GM12891 (cell line): ENCODE measurements around the gene LMOD2.

Source experiments
- DNase-seq: peaks from one replicate; pipeline ENCODE4 v3.0.0; 2011; ENCODE audit warnings: low spot score; ENCODE audit not compliant: insufficient read length
- FAIRE-seq: peaks from 2 replicates; lab custom pipeline; 2011; peaks lifted over from hg19 to GRCh38; lab: Jason Lieb, UNC
- PAX5 ChIP-seq: IDR thresholded peaks from 2 replicates; pipeline ENCODE4 v1.6.1; 2011; ENCODE audit warnings: low read length, moderate library complexity, mild to moderate bottlenecking; ENCODE audit not compliant: insufficient read depth, severe bottlenecking
- POLR2A ChIP-seq: IDR thresholded peaks from 2 replicates; pipeline ENCODE4 v1.6.1; 2011; ENCODE audit warnings: low read depth, low read length, control low read depth
- POLR2AphosphoS5 ChIP-seq: IDR thresholded peaks from 2 replicates; pipeline ENCODE4 v1.6.1; 2011; ENCODE audit warnings: low read depth, low read length, control low read depth
- POU2F2 ChIP-seq: IDR thresholded peaks from 2 replicates; pipeline ENCODE4 v1.6.1; 2011; ENCODE audit warnings: low read depth, mild to moderate bottlenecking, control low read depth, low read length, moderate library complexity
- SPI1 ChIP-seq: IDR thresholded peaks from 2 replicates; pipeline ENCODE4 v1.6.1; 2011; ENCODE audit warnings: low read depth, low read length, control low read depth
- TAF1 ChIP-seq: IDR thresholded peaks from 2 replicates; pipeline ENCODE4 v1.6.1; 2011; ENCODE audit warnings: low read depth, low read length, control low read depth

The LMOD2 gene

DNA sequence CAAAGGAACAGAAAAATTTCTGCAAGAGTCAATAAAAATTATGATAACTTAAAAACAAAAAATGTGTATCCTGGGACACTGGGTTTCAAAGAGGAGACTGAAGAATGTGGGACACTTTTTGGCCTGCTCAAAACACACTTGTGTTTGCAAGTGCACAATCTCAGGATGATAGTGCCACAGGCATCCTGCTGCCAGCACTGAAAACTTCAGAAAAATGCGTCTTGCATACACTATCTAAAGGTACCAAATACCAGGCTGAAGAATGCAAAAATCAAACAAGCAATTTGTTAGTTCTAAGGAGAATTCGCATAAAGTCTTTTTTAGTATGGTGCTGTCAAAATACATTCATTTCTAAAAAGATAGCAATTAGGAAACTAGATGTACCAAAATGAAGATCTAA is 55.0 kb downstream of the LMOD2 start:
- no peak for TF ChIP-seq POLR2AphosphoS5
- no peak for TF ChIP-seq TAF1
- no peak for TF ChIP-seq PAX5
- no peak for TF ChIP-seq SPI1
- no peak for TF ChIP-seq POU2F2
- no peak for TF ChIP-seq POLR2A
- DNase-seq (no peak), FAIRE-seq (no peak)

DNA sequence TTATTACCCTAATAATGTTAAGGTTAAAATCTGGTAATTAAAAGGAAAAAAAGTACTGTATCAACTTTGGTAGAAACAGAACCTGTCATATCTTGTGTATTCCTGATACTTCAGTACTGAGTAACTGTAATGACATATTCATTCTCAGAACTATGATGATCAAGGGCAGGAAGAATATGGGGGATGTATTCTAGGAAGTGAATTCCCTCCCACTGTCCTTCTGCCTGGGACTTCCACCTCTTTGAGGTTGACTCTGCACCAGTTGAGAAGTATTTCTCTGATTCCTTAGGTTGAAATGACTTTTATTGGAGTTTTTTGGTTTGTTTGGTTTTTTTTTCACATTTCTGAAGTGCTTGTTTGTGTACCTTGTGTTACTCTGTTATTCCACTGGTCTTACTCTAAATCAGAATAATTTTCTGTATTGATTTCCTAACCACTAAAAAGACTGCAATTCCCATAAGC is 56.2 kb downstream of the LMOD2 start:
- DNase-seq (no peak), FAIRE-seq (no peak)
- TF ChIP-seq SPI1 (no peak), PAX5 (no peak), POU2F2 (no peak), POLR2AphosphoS5 (no peak), POLR2A (no peak), TAF1 (no peak)

DNA sequence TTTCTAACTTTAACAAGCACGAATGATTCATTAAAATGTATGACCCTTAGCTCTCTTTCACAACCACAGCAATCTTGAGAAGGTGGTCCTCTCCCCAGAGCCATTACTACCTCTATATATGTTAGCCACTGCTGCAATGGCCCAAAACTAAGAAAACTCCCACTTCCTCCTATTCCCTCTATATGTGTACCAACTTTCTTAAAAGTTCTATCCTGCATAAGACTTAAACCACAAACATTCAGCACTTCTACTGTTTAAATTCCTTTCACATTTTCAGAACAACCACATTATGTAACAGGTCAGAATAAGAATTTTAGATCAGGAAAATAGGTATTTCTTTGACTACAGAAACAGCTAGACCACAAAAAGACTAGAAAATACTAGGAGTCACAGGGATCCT is 57.0 kb downstream of the LMOD2 start:
- TF ChIP-seq POLR2A (no peak), SPI1 (peak; percentile 73), PAX5 (no peak)
- FAIRE-seq, result no peak
- no peak for DNase-seq
